KMS-11 (cell line): ENCODE measurements around the gene BPI.

ENCODE experiments used
- H2AFZ ChIP-seq: fragments of 200-600 bp; sonication (generic); 2 replicates; pipeline ENCODE4 v1.6.1; 2016; ENCODE audit warnings: antibody characterized with exemption, mixed run types, low read depth
- H3K27ac ChIP-seq: fragments of 200-600 bp; sonication (generic); 2 replicates; pipeline ENCODE4 v1.6.1; 2016; ENCODE audit warnings: mild to moderate bottlenecking, mixed run types
- H3K27me3 ChIP-seq: fragments of 200-600 bp; sonication (generic); 2 replicates; pipeline ENCODE4 v1.6.1; 2017; ENCODE audit warnings: mild to moderate bottlenecking, low read depth, mixed run types, moderate library complexity; ENCODE audit not compliant: insufficient read depth
- H3K36me3 ChIP-seq: fragments of 200-600 bp; sonication (generic); 2 replicates; pipeline ENCODE4 v1.6.1; 2017; ENCODE audit warnings: mild to moderate bottlenecking, mixed run types; ENCODE audit not compliant: insufficient read depth
- H3K4me1 ChIP-seq: fragments of 200-600 bp; sonication (generic); 2 replicates; pipeline ENCODE4 v1.6.1; 2016; ENCODE audit warnings: mild to moderate bottlenecking, low read depth, mixed run types; ENCODE audit not compliant: poor library complexity, severe bottlenecking
- H3K4me2 ChIP-seq: fragments of 200-600 bp; sonication (generic); 2 replicates; pipeline ENCODE4 v1.7.0; 2016; ENCODE audit warnings: mild to moderate bottlenecking, mixed run types
- H3K4me3 ChIP-seq: fragments of 200-600 bp; sonication (generic); IDR thresholded peaks from 2 replicates; pipeline ENCODE4 v1.6.1; 2017; ENCODE audit warnings: low read depth, low read length, mixed read lengths; ENCODE audit not compliant: insufficient read depth
- H3K79me2 ChIP-seq: fragments of 200-600 bp; sonication (generic); 2 replicates; pipeline ENCODE4 v1.6.1; 2016; ENCODE audit warnings: low read depth, mixed run types; ENCODE audit not compliant: insufficient read depth
- H3K9ac ChIP-seq: fragments of 200-600 bp; sonication (generic); 2 replicates; pipeline ENCODE4 v1.6.1; 2016; ENCODE audit warnings: mild to moderate bottlenecking, mixed run types
- H4K20me1 ChIP-seq: fragments of 200-600 bp; sonication (generic); 2 replicates; pipeline ENCODE4 v1.6.1; 2016; ENCODE audit warnings: mild to moderate bottlenecking, mixed run types; ENCODE audit not compliant: insufficient read depth
- TF ChIP-seq, protein P1 (sequence below): fragments of 200-600 bp; sonication (generic); conservative IDR thresholded peaks from 2 replicates; pipeline ENCODE4 v1.6.1; 2017; ENCODE audit warnings: low read depth, mild to moderate bottlenecking, antibody characterized with exemption, low read length, moderate library complexity, mixed read lengths

The BPI gene

DNA sequence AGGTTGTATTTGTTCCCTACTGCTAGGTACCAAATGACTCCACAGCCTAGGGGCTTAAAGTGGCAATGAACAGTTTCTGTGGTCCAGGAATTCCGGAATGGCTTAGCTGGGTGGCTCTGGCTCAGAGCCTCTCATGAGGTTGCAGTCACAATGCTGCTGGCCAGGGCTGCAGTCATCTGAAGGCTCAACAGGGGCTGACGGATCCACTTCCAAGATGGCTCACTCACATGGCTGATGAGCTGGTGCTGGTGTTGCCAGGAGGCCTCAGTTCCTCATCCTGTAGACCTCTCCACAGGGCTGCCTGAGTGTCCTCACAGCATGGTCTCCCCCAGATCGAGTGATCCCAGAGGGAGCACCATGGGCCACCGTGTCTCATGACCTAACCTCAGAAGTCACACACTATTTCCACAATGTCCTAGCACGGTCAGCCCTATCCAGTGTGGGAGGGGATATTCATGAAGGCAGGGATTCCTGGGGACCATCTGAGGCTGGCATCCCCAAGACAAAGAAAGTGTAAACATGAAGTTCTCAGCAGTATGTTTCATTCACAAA, 19.0 kb upstream of the BPI start:
- Histone ChIP-seq H3K27ac (no peak overlapping the region), H2AFZ (no peak overlapping the region), H3K4me2 (no peak overlapping the region), H3K79me2 (no peaks in the 10 kb centered on the region), H3K27me3 (no peaks in the 10 kb centered on the region), H3K4me1 (peaks cover 4% of the 10 kb centered on the region), H3K36me3 (no peaks in the 10 kb centered on the region), H4K20me1 (no peaks in the 10 kb centered on the region), H3K4me3 (no peak overlapping the region), H3K9ac (no peak overlapping the region)
- TF ChIP-seq, protein P1, sequence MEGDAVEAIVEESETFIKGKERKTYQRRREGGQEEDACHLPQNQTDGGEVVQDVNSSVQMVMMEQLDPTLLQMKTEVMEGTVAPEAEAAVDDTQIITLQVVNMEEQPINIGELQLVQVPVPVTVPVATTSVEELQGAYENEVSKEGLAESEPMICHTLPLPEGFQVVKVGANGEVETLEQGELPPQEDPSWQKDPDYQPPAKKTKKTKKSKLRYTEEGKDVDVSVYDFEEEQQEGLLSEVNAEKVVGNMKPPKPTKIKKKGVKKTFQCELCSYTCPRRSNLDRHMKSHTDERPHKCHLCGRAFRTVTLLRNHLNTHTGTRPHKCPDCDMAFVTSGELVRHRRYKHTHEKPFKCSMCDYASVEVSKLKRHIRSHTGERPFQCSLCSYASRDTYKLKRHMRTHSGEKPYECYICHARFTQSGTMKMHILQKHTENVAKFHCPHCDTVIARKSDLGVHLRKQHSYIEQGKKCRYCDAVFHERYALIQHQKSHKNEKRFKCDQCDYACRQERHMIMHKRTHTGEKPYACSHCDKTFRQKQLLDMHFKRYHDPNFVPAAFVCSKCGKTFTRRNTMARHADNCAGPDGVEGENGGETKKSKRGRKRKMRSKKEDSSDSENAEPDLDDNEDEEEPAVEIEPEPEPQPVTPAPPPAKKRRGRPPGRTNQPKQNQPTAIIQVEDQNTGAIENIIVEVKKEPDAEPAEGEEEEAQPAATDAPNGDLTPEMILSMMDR: no peak

- Histone ChIP-seq H3K4me2 (no peak overlapping the region), H4K20me1 (no peaks in the 10 kb centered on the region), H3K27ac (no peak overlapping the region), H3K9ac (no peak overlapping the region), H2AFZ (no peak overlapping the region), H3K36me3 (no peaks in the 10 kb centered on the region), H3K27me3 (no peaks in the 10 kb centered on the region), H3K4me1 (peaks cover 4% of the 10 kb centered on the region), H3K79me2 (no peaks in the 10 kb centered on the region), H3K4me3 (no peak overlapping the region)
- TF ChIP-seq, protein P1: no peak
Measured at GRCh38 chr20:38286586-38287531, 17.1 kb upstream of the BPI start.

DNA sequence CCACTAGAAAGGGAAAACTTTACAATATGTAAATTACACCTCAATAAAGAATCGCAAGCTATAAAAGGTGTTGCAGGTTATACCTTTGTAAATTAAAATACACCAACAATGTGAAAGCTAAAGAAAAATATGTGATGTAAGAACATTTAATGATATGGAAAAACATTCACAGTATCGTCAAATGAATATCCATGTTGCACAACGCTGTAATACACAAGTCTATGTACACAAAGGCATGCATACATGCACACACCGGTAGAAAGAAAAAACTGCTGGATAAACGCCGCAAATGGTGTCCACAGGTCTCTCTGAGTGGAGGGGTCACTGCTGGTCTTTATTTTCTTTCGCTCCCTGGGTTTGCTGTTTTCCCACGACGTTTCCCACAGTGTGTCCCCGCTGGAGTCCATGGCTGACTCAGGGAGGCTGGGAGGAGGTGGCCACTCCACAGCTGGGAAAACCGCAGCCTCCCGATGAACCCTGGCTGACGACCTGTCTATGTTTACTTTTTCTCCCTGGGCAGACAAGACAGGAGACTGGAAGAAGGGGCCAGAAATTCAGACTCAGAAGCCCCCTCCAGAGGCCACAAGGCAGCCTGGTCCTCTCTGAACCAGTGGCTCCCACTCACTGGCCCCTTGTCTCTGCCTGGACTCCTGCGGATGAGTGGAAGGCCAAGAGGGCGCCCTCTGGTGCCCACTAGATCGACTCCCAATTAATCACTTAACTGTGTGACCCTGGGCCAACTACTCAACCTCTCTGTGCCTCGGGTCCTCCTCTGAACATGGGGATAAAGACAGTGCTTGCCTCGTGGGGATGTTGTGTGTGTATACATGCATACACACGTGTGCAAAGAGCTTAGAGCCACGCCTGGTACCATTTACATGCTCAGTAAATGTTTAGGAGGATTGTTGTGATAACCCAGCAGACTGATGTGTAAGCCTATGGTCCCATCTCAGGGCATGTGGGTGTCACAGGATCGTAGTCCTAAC, 12.8 kb upstream of the BPI start:
- no peaks in the 10 kb centered on the region for H4K20me1 ChIP-seq
- H2AFZ ChIP-seq: no peak overlapping the region
- no peak overlapping the region for H3K4me2 ChIP-seq
- no peak overlapping the region for H3K4me3 ChIP-seq
- no peak overlapping the region for H3K27ac ChIP-seq
- no peaks in the 10 kb centered on the region for H3K79me2 ChIP-seq
- H3K4me1 ChIP-seq: peaks cover 4% of the 10 kb centered on the region
- H3K27me3 ChIP-seq: no peaks in the 10 kb centered on the region
- TF ChIP-seq, protein P1: no peak
- no peaks in the 10 kb centered on the region for H3K36me3 ChIP-seq
- H3K9ac ChIP-seq: no peak overlapping the region

GRCh38 chr20:38291966-38292365, 12.0 kb upstream of the BPI start:
- no peaks in the 10 kb centered on the region for H3K36me3 ChIP-seq
- H4K20me1 ChIP-seq: no peaks in the 10 kb centered on the region
- H3K4me1 ChIP-seq: peaks cover 4% of the 10 kb centered on the region
- no peaks in the 10 kb centered on the region for H3K27me3 ChIP-seq
- no peaks in the 10 kb centered on the region for H3K79me2 ChIP-seq
- no peak overlapping the region for H3K27ac ChIP-seq
- H2AFZ ChIP-seq: no peak overlapping the region
- no peak overlapping the region for H3K9ac ChIP-seq
- H3K4me3 ChIP-seq: no peak overlapping the region
- TF ChIP-seq, protein P1: no peak
- no peak overlapping the region for H3K4me2 ChIP-seq
